ENCODE measurements around the gene FYN. TPM values are rescaled to one million over a fixed set of nuclear protein-coding genes. Genes with fewer than 3 reads are reported as not detected.

FYN gene
- total and polyA plus RNA-seq, 2 of the 4 experiments (the other 2 are of a cell fraction) = 30.8 to 36.4 TPM

DNA sequence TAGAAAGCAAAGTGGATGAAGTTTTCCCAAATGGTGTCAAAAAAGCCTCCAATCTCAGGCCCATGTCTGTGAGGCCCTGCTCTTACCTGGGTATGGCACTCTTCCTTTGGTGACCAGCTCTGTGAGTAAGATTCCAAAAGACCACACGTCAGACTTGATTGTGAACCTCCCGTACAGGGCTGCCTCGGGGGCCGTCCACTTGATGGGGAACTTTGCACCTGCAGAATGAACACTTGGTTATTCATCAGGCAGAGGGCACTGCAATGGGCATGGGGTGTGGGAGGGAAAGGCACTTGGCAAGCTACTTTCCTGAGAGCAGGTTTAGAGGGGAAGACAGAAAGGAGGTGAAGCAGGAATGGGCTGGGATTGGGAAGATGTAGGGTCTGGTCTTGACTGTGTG, 198.8 kb downstream of the FYN start:
- no peak overlapping the region for H4K8ac ChIP-seq (ENCODE audit: low read depth in 2 of 2, low read length in 2 of 2)
- H3K9me1 ChIP-seq (ENCODE audit: insufficient read depth, low read length) = no peaks in the 10 kb centered on the region; the same call in 1 of the 2 replicates
- no peak overlapping the region for H3K4ac ChIP-seq (ENCODE audit: low read depth, low read length)
- H2BK15ac ChIP-seq (ENCODE audit: low read depth, low read length) = no peak overlapping the region
- no peak overlapping the region for H3K9ac ChIP-seq (ENCODE audit: low read depth, low read length)
- 100% methylated on average over 1 of the region's 4 CpGs; no CpG with 5 or more reads in 1 of the 2 experiments for WGBS, 2 experiments (ENCODE audit: extremely low coverage in 2 of 2, insufficient read length in 1 of 2)
- H3K14ac ChIP-seq (replicated peaks; ENCODE audit: low read depth, low read length) = no peak overlapping the region
- H3K23ac ChIP-seq (ENCODE audit: low read depth, low read length) = no peak overlapping the region; the same call in 1 of the 2 replicates
- no peak overlapping the region for H3K27ac ChIP-seq (ENCODE audit: insufficient read depth, low read length)
- H3K56ac ChIP-seq (ENCODE audit: extremely low read depth, insufficient read depth, low read length) = no peak overlapping the region
- no peak overlapping the region for H4K5ac ChIP-seq (ENCODE audit: low read depth, low read length)
- H3K4me1 ChIP-seq (ENCODE audit: control insufficient read depth, insufficient read depth, low read length) = no peaks in the 10 kb centered on the region
- H4K91ac ChIP-seq (ENCODE audit: insufficient read depth, low read depth, low read length) = no peak overlapping the region
- TF ChIP-seq RFX5 (IDR thresholded peaks at IDR 0.05; ENCODE audit: low read depth, low read length) (no peak), MAZ (IDR thresholded peaks at IDR 0.05; ENCODE audit: borderline replicate concordance, low read depth, low read length) (no peak), CHD1 (IDR thresholded peaks at IDR 0.05; ENCODE audit: low read depth, low read length) (no peak), RAD21 (IDR thresholded peaks at IDR 0.05; ENCODE audit: low read length) (no peak), CEBPB (IDR thresholded peaks at IDR 0.05; ENCODE audit: low read depth, low read length) (no peak), MAFK (IDR thresholded peaks at IDR 0.05; ENCODE audit: low read depth, low read length) (no peak), BHLHE40 (IDR thresholded peaks at IDR 0.05; ENCODE audit: low read depth, low read length) (no peak), RCOR1 (IDR thresholded peaks at IDR 0.05; ENCODE audit: insufficient replicate concordance, low read length) (no peak), SMC3 (IDR thresholded peaks at IDR 0.05; ENCODE audit: low read depth, low read length) (no peak)
- H3K4me3 ChIP-seq (ENCODE audit: insufficient read depth, low read depth, low read length) = no peak overlapping the region
- no peak for DNase-seq
- no peak overlapping the region for H3K18ac ChIP-seq (ENCODE audit: low read depth, low read length)
- no peak overlapping the region for H2BK20ac ChIP-seq (ENCODE audit: low read depth, low read length)
- ChIA-PET POLR2A (ENCODE audit: unreplicated experiment) (no interaction called here), CTCF (no interaction called here)
- no peak overlapping the region for H2BK120ac ChIP-seq (ENCODE audit: low read depth, low read length)
- H3K4me2 ChIP-seq (ENCODE audit: low read depth, low read length) = no peak overlapping the region
- intact Hi-C loops (cut with micrococcal nuclease) = no loop called here
- dilution Hi-C loops (cut with HindIII; ENCODE audit: low sequenced_read_pairs, unreplicated experiment) = no loop called here
- peaks cover 24% of the 10 kb centered on the region for H3K36me3 ChIP-seq (ENCODE audit: control insufficient read depth, insufficient read depth, low read length)
- no peaks in the 10 kb centered on the region for H3K27me3 ChIP-seq (ENCODE audit: control insufficient read depth, insufficient read depth, low read length)
- no peak overlapping the region for H2BK5ac ChIP-seq (ENCODE audit: low read depth, low read length, poor library complexity, severe bottlenecking)
- H2AFZ ChIP-seq (replicated peaks; ENCODE audit: low read length, poor library complexity) = no peak overlapping the region
- H3K9me3 ChIP-seq (ENCODE audit: control insufficient read depth, insufficient read depth, low read length) = no peaks in the 10 kb centered on the region
- H2AK9ac ChIP-seq (replicated peaks; ENCODE audit: low read depth, low read length, poor library complexity) = no peak overlapping the region
- no peaks in the 10 kb centered on the region for H4K20me1 ChIP-seq (ENCODE audit: insufficient read depth, low read length)
- in situ Hi-C loops (cut with MboI; ENCODE audit: low sequenced_read_pairs) = no loop called here
- BruUV-seq (replicated peaks) = no TSS peak
- no peak for ATAC-seq (ENCODE audit: low read depth)
- no peaks in the 10 kb centered on the region for H3K79me1 ChIP-seq (ENCODE audit: low read depth in 1 of 2, low read length in 2 of 2)
- H2AK5ac ChIP-seq (ENCODE audit: low read depth, low read length) = no peak overlapping the region

Data from IMR-90 (cell line).